Left ventricle myocardium inferior (tissue), 1 donor: Measurements from ENCODE around the gene LINGO3. TPM values are rescaled to one million over a fixed set of nuclear protein-coding genes. Genes with fewer than 3 reads are reported as not detected.

Source experiments
- DNase-seq: peaks from one replicate; pipeline ENCODE4 v3.0.0-alpha.2; 2020
- H3K27ac ChIP-seq: fragments of 200-600 bp; replicated peaks from 2 replicates; pipeline ENCODE4 v1.8.0; 2021
- H3K27me3 ChIP-seq: fragments of 200-600 bp; 2 replicates; pipeline ENCODE4 v1.8.0; 2021; ENCODE audit warnings: low read depth
- H3K36me3 ChIP-seq: fragments of 200-600 bp; 2 replicates; pipeline ENCODE4 v1.8.0; 2021
- H3K4me1 ChIP-seq: fragments of 200-600 bp; 2 replicates; pipeline ENCODE4 v1.8.0; 2021
- H3K4me3 ChIP-seq: fragments of 200-600 bp; 2 replicates; pipeline ENCODE4 v1.8.0; 2021; ENCODE audit warnings: mild to moderate bottlenecking, moderate library complexity
- H3K9me3 ChIP-seq: fragments of 200-600 bp; replicated peaks from 2 replicates; pipeline ENCODE4 v1.8.0; 2021
- CTCF ChIP-seq: fragments of 200-600 bp; IDR thresholded peaks from 2 replicates; pipeline ENCODE4 v1.8.0; 2021; ENCODE audit warnings: antibody characterized with exemption, mild to moderate bottlenecking, borderline replicate concordance
- intact Hi-C: fragments of 100-400 bp; cut with micrococcal nuclease; formaldehyde crosslinking; loops from one replicate; pipeline ENCODE4 v1.11.0; 2022
- total RNA-seq: library from RNA; stranded (reverse); fragmentation: NEBNext Ultra II Directional; extraction: Animal tissue kit (Norgen Biotek cat#: 25700); gene quantifications from one replicate; pipeline ENCODE4 v1.2.1, GENCODE V29; 2021
- donor health status: DM: no; HTN: yes; CAD: no; lungs with severe emphysema.

Gene LINGO3
- total RNA-seq, 1 donor from 2014 or later: not detected

GRCh38 chr19:2268480-2268830 is 39.5 kb downstream of the LINGO3 start:
- Histone ChIP-seq H3K4me1 (peaks cover 53% of the 10 kb centered on the region), H3K36me3 (peaks cover 25% of the 10 kb centered on the region), H3K4me3 (peak overlapping the region; percentile 99), H3K9me3 (no peaks in the 10 kb centered on the region), H3K27ac (peak overlapping the region; percentile 98), H3K27me3 (no peaks in the 10 kb centered on the region)
- DNase-seq: no peak
- no peak for TF ChIP-seq CTCF
- intact Hi-C loops: no loop called here

- TF ChIP-seq CTCF: no peak
- peak; percentile 89 for DNase-seq
- intact Hi-C loops: no loop called here
- Histone ChIP-seq H3K4me1 (peaks cover 33% of the 10 kb centered on the region), H3K4me3 (no peak overlapping the region), H3K27ac (peak overlapping the region; percentile 34), H3K36me3 (peaks cover 4% of the 10 kb centered on the region), H3K9me3 (no peaks in the 10 kb centered on the region), H3K27me3 (no peaks in the 10 kb centered on the region)
Observed at GRCh38 chr19:2266183-2266993, 41.6 kb downstream of the LINGO3 start.

GRCh38 chr19:2261438-2262172 is 46.3 kb downstream of the LINGO3 start:
- Histone ChIP-seq H3K4me3 (no peak overlapping the region), H3K4me1 (peaks cover 4% of the 10 kb centered on the region), H3K27ac (no peak overlapping the region), H3K36me3 (no peaks in the 10 kb centered on the region), H3K27me3 (no peaks in the 10 kb centered on the region), H3K9me3 (no peaks in the 10 kb centered on the region)
- TF ChIP-seq CTCF: peak; percentile 65
- DNase-seq: no peak
- intact Hi-C loops: no loop called here

- peaks cover 8% of the 10 kb centered on the region for H3K27me3 ChIP-seq
- no peak overlapping the region for H3K27ac ChIP-seq
- intact Hi-C loops: no loop called here
- no peaks in the 10 kb centered on the region for H3K9me3 ChIP-seq
- H3K4me3 ChIP-seq: no peak overlapping the region
- DNase-seq: no peak
- no peaks in the 10 kb centered on the region for H3K4me1 ChIP-seq
- H3K36me3 ChIP-seq: no peaks in the 10 kb centered on the region
- no peak for TF ChIP-seq CTCF
Observed at GRCh38 chr19:2260341-2260805, 47.6 kb downstream of the LINGO3 start.

GRCh38 chr19:2259336-2259735 is 48.6 kb downstream of the LINGO3 start:
- Histone ChIP-seq H3K27me3 (peaks cover 18% of the 10 kb centered on the region), H3K9me3 (no peaks in the 10 kb centered on the region), H3K4me1 (no peaks in the 10 kb centered on the region), H3K36me3 (no peaks in the 10 kb centered on the region), H3K27ac (no peak overlapping the region), H3K4me3 (no peak overlapping the region)
- intact Hi-C loops: no loop called here
- DNase-seq: no peak
- TF ChIP-seq CTCF: no peak

Other genes with a start within 250 kb of the LINGO3 start
- gene MOB3A, start 211.8 kb downstream of the LINGO3 start, total RNA-seq: 16.1 TPM
- gene IZUMO4, start 211.2 kb downstream of the LINGO3 start, total RNA-seq: 2.8 TPM
- 75.4 TPM for gene AP3D1, start 156.6 kb downstream of the LINGO3 start, total RNA-seq
- 8.4 TPM for gene DOT1L, start 144.2 kb downstream of the LINGO3 start, total RNA-seq
- gene PLEKHJ1, start 71.8 kb downstream of the LINGO3 start, total RNA-seq: 47.8 TPM
- gene SF3A2, start 71.3 kb downstream of the LINGO3 start, total RNA-seq: 28.7 TPM
- 1.1 TPM for gene AMH, start 58.8 kb downstream of the LINGO3 start, total RNA-seq
- gene JSRP1, start 51.7 kb downstream of the LINGO3 start, total RNA-seq: 0.36 TPM
- gene PEAK3, start 26.0 kb downstream of the LINGO3 start, total RNA-seq: 0.77 TPM
- gene LSM7, start 20.4 kb upstream of the LINGO3 start, total RNA-seq: 41.1 TPM
- gene SPPL2B, start 20.5 kb upstream of the LINGO3 start, total RNA-seq: 26.2 TPM
- not detected for gene TMPRSS9, start 52.1 kb upstream of the LINGO3 start, total RNA-seq
- gene TIMM13, start 119.4 kb upstream of the LINGO3 start, total RNA-seq: 87.7 TPM
- gene LMNB2, start 148.8 kb upstream of the LINGO3 start, total RNA-seq: 11.0 TPM
- 34.3 TPM for gene GADD45B, start 168.0 kb upstream of the LINGO3 start, total RNA-seq